Left hindlimb (tissue), 1 donor: ENCODE results near the gene LDHAL6B.

Experiments used
- DNase-seq: peaks from one replicate; pipeline ENCODE4 v3.0.0-alpha.2; 2018

LDHAL6B gene

GRCh38 chr15:59178151-59178695, 28.4 kb upstream of the LDHAL6B start:
- DNase-seq, result no peak

GRCh38 chr15:59179717-59180116, 26.9 kb upstream of the LDHAL6B start:
- DNase-seq, result no peak

- no peak for DNase-seq
Measured at GRCh38 chr15:59180945-59181600, 25.6 kb upstream of the LDHAL6B start.

- no peak for DNase-seq
Measured at GRCh38 chr15:59185725-59186124, 20.9 kb upstream of the LDHAL6B start.

GRCh38 chr15:59186501-59186900, 20.1 kb upstream of the LDHAL6B start:
- DNase-seq, result no peak

- DNase-seq, result no peak
Measured at GRCh38 chr15:59189241-59189640, 17.4 kb upstream of the LDHAL6B start.

- DNase-seq, result no peak
Measured at GRCh38 chr15:59190291-59190690, 16.4 kb upstream of the LDHAL6B start.

GRCh38 chr15:59191855-59192237, 14.8 kb upstream of the LDHAL6B start:
- no peak for DNase-seq

GRCh38 chr15:59194639-59195325, 11.9 kb upstream of the LDHAL6B start:
- no peak for DNase-seq

- DNase-seq, result no peak
Measured at GRCh38 chr15:59196416-59196815, 10.2 kb upstream of the LDHAL6B start.

GRCh38 chr15:59197454-59197853, 9.2 kb upstream of the LDHAL6B start:
- no peak for DNase-seq

GRCh38 chr15:59199626-59200465, 6.8 kb upstream of the LDHAL6B start:
- DNase-seq, result no peak

- DNase-seq, result no peak
Measured at GRCh38 chr15:59200560-59200959, 6.1 kb upstream of the LDHAL6B start.

GRCh38 chr15:59203008-59203407, 3.6 kb upstream of the LDHAL6B start:
- no peak for DNase-seq

GRCh38 chr15:59203657-59204056, 3.0 kb upstream of the LDHAL6B start:
- no peak for DNase-seq

GRCh38 chr15:59205839-59206622, 612 bp upstream of the LDHAL6B start:
- no peak for DNase-seq

GRCh38 chr15:59208613-59209249, 2.1 kb downstream of the LDHAL6B start:
- no peak for DNase-seq

GRCh38 chr15:59210186-59210585, 3.5 kb downstream of the LDHAL6B start:
- no peak for DNase-seq

- no peak for DNase-seq
Measured at GRCh38 chr15:59216911-59217310, 10.3 kb downstream of the LDHAL6B start.

- no peak for DNase-seq
Measured at GRCh38 chr15:59217876-59218498, 11.3 kb downstream of the LDHAL6B start.

- DNase-seq, result no peak
Measured at GRCh38 chr15:59218710-59219109, 12.1 kb downstream of the LDHAL6B start.
